Heart left ventricle (tissue), 13 donors: ENCODE data around the gene CAPN12.

Experiments used
- POLR2A ChIP-seq, 2 donors: fragments of 450-650 bp; IDR thresholded peaks; one replicate each; pipeline ENCODE4 v1.6.1; 2017; ENCODE audit warnings: antibody characterized with exemption in 2 of 2, mild to moderate bottlenecking in 2 of 2, moderate library complexity in 2 of 2
- TF ChIP-seq, protein P1 (sequence below), 12 donors: fragments of 200-600 bp; sonication (generic) in 4 of 12; IDR thresholded peaks; one replicate each; pipeline versions ENCODE4 v1.5.0 to v1.8.0; 2018 to 2022; ENCODE audit warnings: antibody characterized with exemption in 12 of 12, mild to moderate bottlenecking in 5 of 12
- donor health status: ischemic (EF 13 %, LVEDD 7.1; RV severe dilation, severe dysfunction).
- donor health status: DM: no; HTN: yes; CAD: no.
- donor health status: DM: no; HTN: no; CAD: no.
- donor health status: ischemic (EF 25% LVEDD 6.9; RV normal size, moderate dysfunction).
- donor health status: ischemic (EF 25% LVEDD 5.7; RV mildly dilated, moderate dysfunction).
- donor health status: ischemic (EF 35%, LVEDD 5.7; RV mildly dilated, moderate dysfunction).
- donor health status: nonischemic (EF 11% LVEDD 7.7; RV severe dilation, severe dysfunction).
- donor health status: DM: yes; HTN: yes; CAD: no.
- donor health status: PGD.
- donor health status: ischemic (EF 29% LVEDD 5.4; RV normal size, mild dysfunction).
- donor health status: nonischemic (EF 23%, LVEDD 6.1; RV moderate dilation, normal function).

DNA sequence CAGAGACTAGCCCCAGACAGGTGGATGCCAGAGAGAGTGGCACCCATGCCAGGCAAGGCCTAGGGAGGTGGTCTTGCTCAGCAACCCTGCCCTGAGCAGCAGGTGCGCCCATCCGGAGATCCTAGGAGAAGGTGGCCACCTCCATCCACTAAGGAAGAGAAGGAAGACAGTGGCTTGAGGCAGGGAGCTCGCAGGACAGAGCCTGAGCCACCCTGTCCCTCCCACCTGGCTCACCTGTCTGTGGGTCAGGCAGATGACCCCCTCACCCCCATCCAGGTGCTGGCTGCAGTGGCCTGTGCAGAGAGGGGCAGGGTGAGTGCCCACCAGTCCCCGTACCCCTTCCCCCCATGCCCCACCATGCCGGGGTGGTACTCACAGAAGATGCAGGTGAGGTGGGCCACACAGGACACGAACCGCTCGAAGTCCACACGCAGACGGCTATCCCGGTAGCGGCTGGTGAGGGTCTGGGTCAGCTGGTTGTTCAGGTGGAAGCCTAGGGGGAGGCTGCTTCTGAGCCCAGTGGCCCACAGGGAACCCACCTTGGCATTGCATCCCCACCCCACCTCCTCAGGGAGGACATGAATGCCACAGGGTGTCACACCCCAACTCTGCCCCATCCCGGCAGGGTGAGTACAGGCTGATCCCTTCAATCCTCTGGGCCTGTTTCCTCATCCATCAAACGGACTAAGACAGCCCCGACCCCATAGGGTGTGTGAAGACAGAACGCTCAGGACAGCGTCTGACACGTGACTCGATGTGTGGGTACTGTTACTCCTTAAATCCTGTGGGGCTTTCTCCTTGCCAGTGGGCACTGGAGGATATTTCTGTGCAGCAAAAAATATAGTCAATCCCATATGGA is 13.3 kb downstream of the CAPN12 start:
- TF ChIP-seq, protein P1, sequence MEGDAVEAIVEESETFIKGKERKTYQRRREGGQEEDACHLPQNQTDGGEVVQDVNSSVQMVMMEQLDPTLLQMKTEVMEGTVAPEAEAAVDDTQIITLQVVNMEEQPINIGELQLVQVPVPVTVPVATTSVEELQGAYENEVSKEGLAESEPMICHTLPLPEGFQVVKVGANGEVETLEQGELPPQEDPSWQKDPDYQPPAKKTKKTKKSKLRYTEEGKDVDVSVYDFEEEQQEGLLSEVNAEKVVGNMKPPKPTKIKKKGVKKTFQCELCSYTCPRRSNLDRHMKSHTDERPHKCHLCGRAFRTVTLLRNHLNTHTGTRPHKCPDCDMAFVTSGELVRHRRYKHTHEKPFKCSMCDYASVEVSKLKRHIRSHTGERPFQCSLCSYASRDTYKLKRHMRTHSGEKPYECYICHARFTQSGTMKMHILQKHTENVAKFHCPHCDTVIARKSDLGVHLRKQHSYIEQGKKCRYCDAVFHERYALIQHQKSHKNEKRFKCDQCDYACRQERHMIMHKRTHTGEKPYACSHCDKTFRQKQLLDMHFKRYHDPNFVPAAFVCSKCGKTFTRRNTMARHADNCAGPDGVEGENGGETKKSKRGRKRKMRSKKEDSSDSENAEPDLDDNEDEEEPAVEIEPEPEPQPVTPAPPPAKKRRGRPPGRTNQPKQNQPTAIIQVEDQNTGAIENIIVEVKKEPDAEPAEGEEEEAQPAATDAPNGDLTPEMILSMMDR (IDR thresholded peaks at IDR 0.05) = no peak
- TF ChIP-seq POLR2A (IDR thresholded peaks at IDR 0.05) = no peak
